GM08714 (cell line): ENCODE data around the gene SPINT1.

Experiments
- H3K4me3 ChIP-seq: fragments of 200-500 bp; sonication (Bioruptor generic); 2 replicates; pipeline ENCODE4 v1.5.1; 2014; ENCODE audit warnings: mild to moderate bottlenecking, low read length, inconsistent platforms
- ZNF274 ChIP-seq: IDR thresholded peaks from 2 replicates; pipeline ENCODE4 v1.6.1; 2012; ENCODE audit warnings: mild to moderate bottlenecking, low read depth, low read length

Gene SPINT1, protein sequence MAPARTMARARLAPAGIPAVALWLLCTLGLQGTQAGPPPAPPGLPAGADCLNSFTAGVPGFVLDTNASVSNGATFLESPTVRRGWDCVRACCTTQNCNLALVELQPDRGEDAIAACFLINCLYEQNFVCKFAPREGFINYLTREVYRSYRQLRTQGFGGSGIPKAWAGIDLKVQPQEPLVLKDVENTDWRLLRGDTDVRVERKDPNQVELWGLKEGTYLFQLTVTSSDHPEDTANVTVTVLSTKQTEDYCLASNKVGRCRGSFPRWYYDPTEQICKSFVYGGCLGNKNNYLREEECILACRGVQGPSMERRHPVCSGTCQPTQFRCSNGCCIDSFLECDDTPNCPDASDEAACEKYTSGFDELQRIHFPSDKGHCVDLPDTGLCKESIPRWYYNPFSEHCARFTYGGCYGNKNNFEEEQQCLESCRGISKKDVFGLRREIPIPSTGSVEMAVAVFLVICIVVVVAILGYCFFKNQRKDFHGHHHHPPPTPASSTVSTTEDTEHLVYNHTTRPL

DNA sequence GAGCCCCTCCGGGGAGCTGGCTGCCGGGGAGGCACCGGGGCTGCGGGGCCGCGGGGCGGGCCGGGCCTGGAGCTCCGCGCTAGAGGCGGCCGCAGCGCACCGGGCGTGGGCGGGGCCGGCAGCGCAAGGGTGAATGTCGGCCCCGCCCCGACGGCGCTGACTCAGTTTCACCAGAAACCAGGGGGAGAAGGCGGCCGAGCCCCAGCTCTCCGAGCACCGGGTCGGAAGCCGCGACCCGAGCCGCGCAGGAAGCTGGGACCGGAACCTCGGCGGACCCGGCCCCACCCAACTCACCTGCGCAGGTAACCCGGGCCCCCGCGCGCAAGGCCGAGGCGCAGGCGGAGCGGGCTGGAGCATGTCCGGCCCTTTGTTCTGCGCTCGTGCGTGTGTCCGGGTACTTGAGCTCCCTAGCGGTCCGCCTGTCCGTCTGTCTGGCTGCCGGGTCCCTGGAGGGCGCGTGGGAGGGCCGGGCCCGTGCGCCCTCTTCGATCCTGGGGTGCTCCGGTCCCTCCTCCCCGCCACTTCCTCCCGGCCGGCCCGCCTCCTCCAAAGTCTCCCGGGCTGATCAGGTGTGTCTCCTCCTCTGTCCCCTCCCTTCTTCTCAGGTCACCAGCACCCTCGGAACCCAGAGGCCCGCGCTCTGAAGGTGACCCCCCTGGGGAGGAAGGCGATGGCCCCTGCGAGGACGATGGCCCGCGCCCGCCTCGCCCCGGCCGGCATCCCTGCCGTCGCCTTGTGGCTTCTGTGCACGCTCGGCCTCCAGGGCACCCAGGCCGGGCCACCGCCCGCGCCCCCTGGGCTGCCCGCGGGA is at the start of gene SPINT1:
TSS of gene SPINT1 (plus strand) at position 164 of the 811 bp plus-strand sequence. CDS start at position 671, 507 bp downstream.
- H3K4me3 ChIP-seq: peak within 1 kb of the TSS; percentile 61
- no peak for TF ChIP-seq ZNF274

DNA sequence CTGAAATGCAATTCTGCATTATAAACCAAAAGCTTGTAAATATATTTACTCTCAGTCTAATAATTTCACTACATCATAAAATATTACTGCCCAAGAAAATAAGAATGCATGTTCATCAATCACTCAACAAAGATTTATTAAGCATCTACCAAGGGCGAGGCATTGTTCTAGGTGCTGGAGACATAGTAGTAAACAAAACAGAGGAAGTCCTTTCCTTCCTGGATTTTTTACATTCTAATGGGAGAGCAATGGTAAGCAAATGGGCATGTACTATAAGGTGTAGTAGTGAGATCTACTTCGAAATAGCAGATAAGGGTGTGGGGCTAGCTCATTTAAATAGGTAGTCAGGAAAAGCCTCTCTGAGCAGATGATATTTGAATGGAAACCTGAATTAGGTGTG is 47.8 kb upstream of the SPINT1 start:
- no peak for TF ChIP-seq ZNF274

DNA sequence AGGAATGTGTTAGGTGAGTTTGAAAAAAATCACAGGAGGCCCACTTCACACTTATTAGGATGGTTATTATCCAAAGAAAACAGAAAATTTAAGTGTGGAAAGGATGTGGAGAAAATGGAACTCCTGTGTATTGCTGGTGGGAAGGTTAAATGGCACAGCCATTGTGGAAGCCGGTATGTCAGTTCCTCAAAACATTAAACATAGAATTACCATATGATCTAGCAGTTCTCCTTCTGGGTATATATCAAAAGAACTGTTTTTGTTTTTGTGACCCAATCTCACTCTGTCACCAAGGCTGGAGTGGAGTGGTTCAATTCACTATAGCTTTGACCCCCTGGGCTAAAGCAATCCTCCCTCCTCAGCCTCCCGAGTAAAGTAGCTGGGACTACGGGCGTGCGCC is 47.3 kb upstream of the SPINT1 start:
- TF ChIP-seq ZNF274: no peak
- no peak overlapping the region for H3K4me3 ChIP-seq

More for the DNA sequence above, 47.8 kb upstream of the SPINT1 start:
- no peak overlapping the region for H3K4me3 ChIP-seq

DNA sequence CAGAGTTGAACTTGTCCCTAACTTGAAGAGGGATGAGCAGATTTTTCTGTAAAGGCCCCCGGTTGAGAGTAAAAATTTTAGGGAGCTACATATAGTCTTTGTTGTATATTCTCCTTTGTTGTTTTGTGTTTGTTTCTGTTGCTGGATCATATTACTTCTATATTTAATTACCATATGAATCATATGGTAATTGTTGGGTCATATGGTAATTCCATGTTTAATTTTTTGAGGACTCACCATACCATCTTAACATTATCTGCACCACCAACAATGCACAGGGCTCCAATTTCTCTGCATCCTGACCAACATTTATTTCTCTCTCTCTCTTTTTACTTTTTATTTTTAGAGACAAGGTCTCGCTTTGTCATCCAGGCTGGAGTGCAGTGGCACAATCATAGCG is 44.3 kb upstream of the SPINT1 start:
- H3K4me3 ChIP-seq: no peak overlapping the region
- no peak for TF ChIP-seq ZNF274

- H3K4me3 ChIP-seq: no peak overlapping the region
- no peak for TF ChIP-seq ZNF274
Measured at GRCh38 chr15:40803076-40803475, 40.8 kb upstream of the SPINT1 start.

- no peak for TF ChIP-seq ZNF274
- H3K4me3 ChIP-seq: no peak overlapping the region
Measured at GRCh38 chr15:40803688-40804087, 40.2 kb upstream of the SPINT1 start.

DNA sequence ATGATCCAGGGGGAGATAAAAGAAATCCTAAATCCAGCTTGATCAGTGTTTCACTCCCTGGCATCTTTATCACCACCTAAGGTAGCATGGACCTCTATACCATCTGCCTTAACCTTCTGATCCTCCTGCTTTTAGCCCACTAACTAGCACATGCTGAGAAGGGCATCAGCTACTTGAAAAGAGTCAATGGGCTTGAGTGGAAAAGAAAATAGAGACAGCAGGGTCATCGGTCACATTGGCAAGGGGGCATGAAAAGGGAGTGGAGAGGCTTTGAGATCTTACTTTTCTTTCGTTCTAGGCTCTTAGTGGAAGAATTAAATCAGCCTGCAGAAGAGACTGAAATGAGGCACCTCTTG is 37.2 kb upstream of the SPINT1 start:
- TF ChIP-seq ZNF274: no peak

GRCh38 chr15:40807028-40807887 is 36.6 kb upstream of the SPINT1 start, which contains the start of the genes DNAJC17 and ZFYVE19:
TSS of gene DNAJC17 (minus strand) at chr15:40807473. CDS start at chr15:40807446, 27 bp downstream.
TSS of gene ZFYVE19 (plus strand) at chr15:40807089. CDS start at chr15:40807590, 501 bp downstream.
- TF ChIP-seq ZNF274: no peak
- H3K4me3 ChIP-seq: peak within 1 kb of the TSS; percentile 78

More for the DNA sequence above, 37.2 kb upstream of the SPINT1 start:
- H3K4me3 ChIP-seq: peak overlapping the region; percentile 73

GRCh38 chr15:40807888-40808461 is 35.9 kb upstream of the SPINT1 start:
- TF ChIP-seq ZNF274: no peak
- peak overlapping the region; percentile 78 for H3K4me3 ChIP-seq

GRCh38 chr15:40808861-40809450 is 34.9 kb upstream of the SPINT1 start:
- H3K4me3 ChIP-seq: no peak overlapping the region; the same call in 1 of the 2 replicates
- TF ChIP-seq ZNF274: no peak

DNA sequence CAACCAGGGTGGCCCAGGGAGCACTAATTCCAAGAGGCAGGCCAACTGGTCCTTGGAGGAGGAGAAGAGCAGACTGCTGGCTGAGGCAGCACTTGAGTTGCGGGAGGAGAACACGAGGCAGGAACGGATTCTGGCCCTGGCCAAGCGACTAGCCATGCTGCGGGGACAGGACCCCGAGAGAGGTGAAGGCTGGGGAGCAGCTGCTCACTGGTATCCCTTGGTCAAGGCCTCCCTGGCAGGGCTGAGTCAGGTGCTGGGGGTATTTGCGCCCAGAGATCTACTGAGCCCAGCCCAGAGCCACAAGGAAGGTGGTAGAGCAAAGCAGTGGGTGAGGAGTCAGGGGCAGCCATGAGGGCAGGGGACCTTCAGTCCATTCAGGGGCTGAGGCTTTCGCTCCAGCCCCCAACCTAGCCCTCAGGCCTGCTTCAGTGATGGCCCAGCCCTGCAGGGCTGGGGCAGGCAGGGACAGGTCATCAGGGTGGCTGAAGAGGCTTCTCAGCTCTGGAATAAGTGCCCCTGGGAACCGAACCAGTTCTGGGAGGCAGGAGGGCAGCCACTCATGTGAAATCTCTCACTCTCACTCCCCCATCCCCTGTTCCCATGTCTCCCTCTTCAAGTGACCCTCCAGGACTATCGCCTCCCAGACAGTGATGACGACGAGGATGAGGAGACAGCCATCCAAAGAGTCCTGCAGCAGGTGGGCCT is 31.0 kb upstream of the SPINT1 start:
- no peak for TF ChIP-seq ZNF274
- no peak overlapping the region for H3K4me3 ChIP-seq

GRCh38 chr15:40815042-40815698 is 28.7 kb upstream of the SPINT1 start:
- no peak for TF ChIP-seq ZNF274
- no peak overlapping the region for H3K4me3 ChIP-seq
